WTC11 (cell line): ENCODE results near the gene B3GLCT. TPM values are rescaled to one million over a fixed set of nuclear protein-coding genes. Genes with fewer than 3 reads are reported as not detected.

Experiments
- ATAC-seq: fragments of 200-7000 bp; cut with Tn5 transposase; 2 replicates; pipeline ENCODE4 v1.10.0; 2021; ENCODE audit warnings: mild to moderate bottlenecking, moderate library complexity
- CTCF ChIA-PET: fragments of 300-600 bp; sonication (Branson Sonifier 250); formaldehyde crosslinking; loops from one replicate; lab custom pipeline; 2021; ENCODE audit warnings: antibody characterized with exemption; lab: Charles Lee
- POLR2A ChIA-PET: fragments of 350-600 bp; sonication (Branson Sonifier 250); formaldehyde crosslinking; loops from one replicate; lab custom pipeline; 2021; ENCODE audit warnings: antibody characterized with exemption; lab: Charles Lee
- DNase-seq: peaks from one replicate; pipeline ENCODE4 v3.0.0; 2021; ENCODE audit warnings: low spot score
- H3K27ac Mint-ChIP-seq: 2 replicates; pipeline ENCODE4 v1.8.0; 2021; ENCODE audit warnings: mixed read lengths
- H3K27me3 Mint-ChIP-seq: 2 replicates; pipeline ENCODE4 v1.8.0; 2021; ENCODE audit warnings: low read depth, mild to moderate bottlenecking, moderate library complexity, mixed read lengths
- H3K36me3 Mint-ChIP-seq: 2 replicates; pipeline ENCODE4 v1.8.0; 2021; ENCODE audit warnings: mixed read lengths
- H3K4me1 Mint-ChIP-seq: 2 replicates; pipeline ENCODE4 v1.8.0; 2022; ENCODE audit warnings: mixed read lengths
- H3K4me3 Mint-ChIP-seq: 2 replicates; pipeline ENCODE4 v1.8.0; 2021; ENCODE audit warnings: mild to moderate bottlenecking, moderate library complexity, mixed read lengths
- H3K9me3 Mint-ChIP-seq: 2 replicates; pipeline ENCODE4 v1.8.0; 2021; ENCODE audit warnings: mixed read lengths
- ELF4 ChIP-seq: sonication (generic); formaldehyde crosslinking; IDR thresholded peaks from 2 replicates; pipeline ENCODE4 v1.8.1; 2022; ENCODE audit warnings: low read depth, mild to moderate bottlenecking, moderate library complexity, missing genetic modification reagents
- EMX1 ChIP-seq: fragments of 250-450 bp; sonication (Bioruptor Pico); IDR thresholded peaks from 2 replicates; pipeline ENCODE4 v1.8.0; 2021; ENCODE audit warnings: mild to moderate bottlenecking
- FOXJ3 ChIP-seq: sonication (generic); formaldehyde crosslinking; IDR thresholded peaks from 2 replicates; pipeline ENCODE4 v1.9.0; 2021; ENCODE audit warnings: missing genetic modification reagents, mild to moderate bottlenecking, borderline replicate concordance
- FOXK1 ChIP-seq: sonication (generic); formaldehyde crosslinking; IDR thresholded peaks from 2 replicates; pipeline ENCODE4 v1.8.0; 2022; ENCODE audit warnings: mild to moderate bottlenecking, moderate library complexity, missing genetic modification reagents
- GABPB1 ChIP-seq: sonication (generic); formaldehyde crosslinking; IDR thresholded peaks from 2 replicates; pipeline ENCODE4 v1.8.1; 2023; ENCODE audit warnings: mild to moderate bottlenecking, missing genetic modification reagents
- GTF2I ChIP-seq: fragments of 250-450 bp; sonication (Bioruptor Pico); conservative IDR thresholded peaks from 2 replicates; pipeline ENCODE4 v1.4.0; 2021; ENCODE audit warnings: mild to moderate bottlenecking
- IRF2 ChIP-seq: sonication (generic); formaldehyde crosslinking; IDR thresholded peaks from 2 replicates; pipeline ENCODE4 v1.8.0; 2022; ENCODE audit warnings: low read depth, missing genetic modification reagents, borderline replicate concordance
- NFYB ChIP-seq: sonication (generic); formaldehyde crosslinking; conservative IDR thresholded peaks from 2 replicates; pipeline ENCODE4 v1.8.0; 2022; ENCODE audit warnings: low read depth, missing genetic modification reagents
- NR3C1 ChIP-seq: sonication (generic); formaldehyde crosslinking; conservative IDR thresholded peaks from 2 replicates; pipeline ENCODE4 v1.8.1; 2023; ENCODE audit warnings: low read depth, mild to moderate bottlenecking, missing genetic modification reagents
- OVOL2 ChIP-seq: fragments of 250-450 bp; sonication (Bioruptor Pico); IDR thresholded peaks from 2 replicates; pipeline ENCODE4 v1.9.0; 2021; ENCODE audit warnings: mild to moderate bottlenecking, borderline replicate concordance
- PRRX2 ChIP-seq: fragments of 250-450 bp; sonication (Bioruptor Pico); IDR thresholded peaks from 2 replicates; pipeline ENCODE4 v1.8.0; 2021; ENCODE audit warnings: mild to moderate bottlenecking
- TEAD4 ChIP-seq: sonication (generic); formaldehyde crosslinking; IDR thresholded peaks from 2 replicates; pipeline ENCODE4 v1.8.0; 2022; ENCODE audit warnings: mild to moderate bottlenecking, missing genetic modification reagents
- ZNF138 ChIP-seq: sonication (generic); formaldehyde crosslinking; conservative IDR thresholded peaks from 2 replicates; pipeline ENCODE4 v1.8.1; 2022; ENCODE audit warnings: mild to moderate bottlenecking, moderate library complexity, missing genetic modification reagents
- ZNF232 ChIP-seq: sonication (generic); formaldehyde crosslinking; IDR thresholded peaks from 2 replicates; pipeline ENCODE4 v1.8.0; 2022; ENCODE audit warnings: mild to moderate bottlenecking, missing genetic modification reagents
- ZNF416 ChIP-seq: fragments of 250-450 bp; sonication (Bioruptor Pico); IDR thresholded peaks from 2 replicates; pipeline ENCODE4 v1.9.0; 2021; ENCODE audit warnings: mild to moderate bottlenecking, inconsistent platforms
- total RNA-seq: library from RNA; stranded (reverse); gene quantifications from 3 replicates; pipeline ENCODE4 v1.2.3, GENCODE V29; 2021
- TF ChIP-seq, protein P1 (sequence below): sonication (generic); formaldehyde crosslinking; IDR thresholded peaks from 2 replicates; pipeline ENCODE4 v1.8.1; 2023; ENCODE audit warnings: mild to moderate bottlenecking, missing genetic modification reagents
- TF ChIP-seq, protein P2 (sequence below): fragments of 250-450 bp; sonication (Bioruptor Pico); IDR thresholded peaks from 2 replicates; pipeline ENCODE4 v1.9.0; 2021; ENCODE audit warnings: moderate library complexity, mild to moderate bottlenecking, inconsistent platforms, borderline replicate concordance
- TF ChIP-seq, protein P3 (sequence below): sonication (generic); formaldehyde crosslinking; IDR thresholded peaks from 2 replicates; pipeline ENCODE4 v1.8.1; 2022; ENCODE audit warnings: missing genetic modification reagents, borderline replicate concordance
- TF ChIP-seq, protein P4 (sequence below): sonication (generic); formaldehyde crosslinking; IDR thresholded peaks from 2 replicates; pipeline ENCODE4 v1.8.1; 2023; ENCODE audit warnings: mild to moderate bottlenecking, missing genetic modification reagents, borderline replicate concordance
- TF ChIP-seq, protein P5 (sequence below): sonication (generic); formaldehyde crosslinking; IDR thresholded peaks from 2 replicates; pipeline ENCODE4 v1.8.1; 2022; ENCODE audit warnings: low read depth, mild to moderate bottlenecking, moderate library complexity, missing genetic modification reagents, borderline replicate concordance
- TF ChIP-seq, protein P6 (sequence below): sonication (generic); formaldehyde crosslinking; IDR thresholded peaks from 2 replicates; pipeline ENCODE4 v1.8.1; 2022; ENCODE audit warnings: low read depth, missing genetic modification reagents, borderline replicate concordance
- TF ChIP-seq, protein P7 (sequence below): sonication (generic); formaldehyde crosslinking; IDR thresholded peaks from 2 replicates; pipeline ENCODE4 v1.8.0; 2022; ENCODE audit warnings: mild to moderate bottlenecking, missing genetic modification reagents

B3GLCT gene
- total RNA-seq, 1 experiment from 2014 or later, result 2.4 TPM

DNA sequence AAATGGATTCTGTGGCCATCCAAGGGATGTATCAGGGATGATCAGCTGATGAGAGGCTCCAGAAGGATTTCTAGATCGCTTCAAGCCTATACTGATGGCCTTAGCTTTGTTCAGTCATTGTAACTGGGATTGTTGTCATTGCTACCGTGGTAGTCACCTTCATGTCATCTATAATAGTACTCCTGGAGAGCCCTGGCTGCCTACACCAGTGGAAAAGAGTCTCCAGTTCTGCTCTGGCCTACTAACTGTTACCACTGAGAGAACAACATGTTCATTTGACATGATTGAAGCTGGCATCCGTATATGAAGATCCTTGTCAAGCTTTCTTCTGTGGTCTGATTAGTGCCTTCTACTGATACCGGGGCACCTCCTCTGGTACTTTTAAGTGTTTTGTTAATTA is 131.3 kb downstream of the B3GLCT start (continued):
- TF ChIP-seq, protein P1, sequence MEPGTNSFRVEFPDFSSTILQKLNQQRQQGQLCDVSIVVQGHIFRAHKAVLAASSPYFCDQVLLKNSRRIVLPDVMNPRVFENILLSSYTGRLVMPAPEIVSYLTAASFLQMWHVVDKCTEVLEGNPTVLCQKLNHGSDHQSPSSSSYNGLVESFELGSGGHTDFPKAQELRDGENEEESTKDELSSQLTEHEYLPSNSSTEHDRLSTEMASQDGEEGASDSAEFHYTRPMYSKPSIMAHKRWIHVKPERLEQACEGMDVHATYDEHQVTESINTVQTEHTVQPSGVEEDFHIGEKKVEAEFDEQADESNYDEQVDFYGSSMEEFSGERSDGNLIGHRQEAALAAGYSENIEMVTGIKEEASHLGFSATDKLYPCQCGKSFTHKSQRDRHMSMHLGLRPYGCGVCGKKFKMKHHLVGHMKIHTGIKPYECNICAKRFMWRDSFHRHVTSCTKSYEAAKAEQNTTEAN (CRISPR knock-in tag), result no peak
- TF ChIP-seq, protein P2, sequence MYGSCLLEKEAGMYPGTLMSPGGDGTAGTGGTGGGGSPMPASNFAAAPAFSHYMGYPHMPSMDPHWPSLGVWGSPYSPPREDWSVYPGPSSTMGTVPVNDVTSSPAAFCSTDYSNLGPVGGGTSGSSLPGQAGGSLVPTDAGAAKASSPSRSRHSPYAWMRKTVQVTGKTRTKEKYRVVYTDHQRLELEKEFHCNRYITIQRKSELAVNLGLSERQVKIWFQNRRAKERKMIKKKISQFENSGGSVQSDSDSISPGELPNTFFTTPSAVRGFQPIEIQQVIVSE (CRISPR knock-in tag), result no peak
- TF ChIP-seq, protein P3, sequence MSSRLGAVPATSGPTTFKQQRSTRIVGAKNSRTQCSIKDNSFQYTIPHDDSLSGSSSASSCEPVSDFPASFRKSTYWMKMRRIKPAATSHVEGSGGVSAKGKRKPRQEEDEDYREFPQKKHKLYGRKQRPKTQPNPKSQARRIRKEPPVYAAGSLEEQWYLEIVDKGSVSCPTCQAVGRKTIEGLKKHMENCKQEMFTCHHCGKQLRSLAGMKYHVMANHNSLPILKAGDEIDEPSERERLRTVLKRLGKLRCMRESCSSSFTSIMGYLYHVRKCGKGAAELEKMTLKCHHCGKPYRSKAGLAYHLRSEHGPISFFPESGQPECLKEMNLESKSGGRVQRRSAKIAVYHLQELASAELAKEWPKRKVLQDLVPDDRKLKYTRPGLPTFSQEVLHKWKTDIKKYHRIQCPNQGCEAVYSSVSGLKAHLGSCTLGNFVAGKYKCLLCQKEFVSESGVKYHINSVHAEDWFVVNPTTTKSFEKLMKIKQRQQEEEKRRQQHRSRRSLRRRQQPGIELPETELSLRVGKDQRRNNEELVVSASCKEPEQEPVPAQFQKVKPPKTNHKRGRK, result no peak
- no peak for TF ChIP-seq FOXK1

DNA sequence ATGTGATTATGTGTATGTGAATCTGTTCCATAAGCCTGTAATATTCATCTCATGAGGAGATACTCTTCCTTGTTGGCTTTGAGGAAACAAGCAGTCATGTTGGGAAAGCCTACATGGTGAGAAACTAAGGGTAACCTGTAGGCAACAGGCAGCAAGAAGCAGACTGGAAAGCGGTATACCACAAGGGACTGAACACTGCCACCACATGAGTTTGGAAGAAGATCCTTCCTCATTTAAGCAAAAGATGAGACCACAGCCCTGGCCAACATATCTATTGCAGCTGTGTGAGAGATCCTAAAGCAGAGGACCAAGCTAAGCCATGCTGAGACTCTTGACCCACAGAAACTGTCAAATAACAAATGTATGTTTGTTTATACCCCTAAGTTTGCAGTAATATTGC is 134.8 kb downstream of the B3GLCT start:
- no peak for TF ChIP-seq GABPB1 (CRISPR knock-in tag)
- TF ChIP-seq, protein P1 (CRISPR knock-in tag), result no peak
- TF ChIP-seq, protein P4, sequence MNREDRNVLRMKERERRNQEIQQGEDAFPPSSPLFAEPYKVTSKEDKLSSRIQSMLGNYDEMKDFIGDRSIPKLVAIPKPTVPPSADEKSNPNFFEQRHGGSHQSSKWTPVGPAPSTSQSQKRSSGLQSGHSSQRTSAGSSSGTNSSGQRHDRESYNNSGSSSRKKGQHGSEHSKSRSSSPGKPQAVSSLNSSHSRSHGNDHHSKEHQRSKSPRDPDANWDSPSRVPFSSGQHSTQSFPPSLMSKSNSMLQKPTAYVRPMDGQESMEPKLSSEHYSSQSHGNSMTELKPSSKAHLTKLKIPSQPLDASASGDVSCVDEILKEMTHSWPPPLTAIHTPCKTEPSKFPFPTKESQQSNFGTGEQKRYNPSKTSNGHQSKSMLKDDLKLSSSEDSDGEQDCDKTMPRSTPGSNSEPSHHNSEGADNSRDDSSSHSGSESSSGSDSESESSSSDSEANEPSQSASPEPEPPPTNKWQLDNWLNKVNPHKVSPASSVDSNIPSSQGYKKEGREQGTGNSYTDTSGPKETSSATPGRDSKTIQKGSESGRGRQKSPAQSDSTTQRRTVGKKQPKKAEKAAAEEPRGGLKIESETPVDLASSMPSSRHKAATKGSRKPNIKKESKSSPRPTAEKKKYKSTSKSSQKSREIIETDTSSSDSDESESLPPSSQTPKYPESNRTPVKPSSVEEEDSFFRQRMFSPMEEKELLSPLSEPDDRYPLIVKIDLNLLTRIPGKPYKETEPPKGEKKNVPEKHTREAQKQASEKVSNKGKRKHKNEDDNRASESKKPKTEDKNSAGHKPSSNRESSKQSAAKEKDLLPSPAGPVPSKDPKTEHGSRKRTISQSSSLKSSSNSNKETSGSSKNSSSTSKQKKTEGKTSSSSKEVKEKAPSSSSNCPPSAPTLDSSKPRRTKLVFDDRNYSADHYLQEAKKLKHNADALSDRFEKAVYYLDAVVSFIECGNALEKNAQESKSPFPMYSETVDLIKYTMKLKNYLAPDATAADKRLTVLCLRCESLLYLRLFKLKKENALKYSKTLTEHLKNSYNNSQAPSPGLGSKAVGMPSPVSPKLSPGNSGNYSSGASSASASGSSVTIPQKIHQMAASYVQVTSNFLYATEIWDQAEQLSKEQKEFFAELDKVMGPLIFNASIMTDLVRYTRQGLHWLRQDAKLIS, result no peak
- TF ChIP-seq EMX1 (CRISPR knock-in tag), result no peak
- no peak for TF ChIP-seq FOXJ3 (CRISPR knock-in tag)
- TF ChIP-seq GTF2I (CRISPR knock-in tag), result no peak
- TF ChIP-seq, protein P5, sequence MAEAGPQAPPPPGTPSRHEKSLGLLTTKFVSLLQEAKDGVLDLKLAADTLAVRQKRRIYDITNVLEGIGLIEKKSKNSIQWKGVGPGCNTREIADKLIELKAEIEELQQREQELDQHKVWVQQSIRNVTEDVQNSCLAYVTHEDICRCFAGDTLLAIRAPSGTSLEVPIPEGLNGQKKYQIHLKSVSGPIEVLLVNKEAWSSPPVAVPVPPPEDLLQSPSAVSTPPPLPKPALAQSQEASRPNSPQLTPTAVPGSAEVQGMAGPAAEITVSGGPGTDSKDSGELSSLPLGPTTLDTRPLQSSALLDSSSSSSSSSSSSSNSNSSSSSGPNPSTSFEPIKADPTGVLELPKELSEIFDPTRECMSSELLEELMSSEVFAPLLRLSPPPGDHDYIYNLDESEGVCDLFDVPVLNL, result no peak
- no peak for TF ChIP-seq PRRX2 (CRISPR knock-in tag)
- TF ChIP-seq OVOL2 (CRISPR knock-in tag), result no peak
- no peak for TF ChIP-seq ZNF232 (CRISPR knock-in tag)
- TF ChIP-seq, protein P6, sequence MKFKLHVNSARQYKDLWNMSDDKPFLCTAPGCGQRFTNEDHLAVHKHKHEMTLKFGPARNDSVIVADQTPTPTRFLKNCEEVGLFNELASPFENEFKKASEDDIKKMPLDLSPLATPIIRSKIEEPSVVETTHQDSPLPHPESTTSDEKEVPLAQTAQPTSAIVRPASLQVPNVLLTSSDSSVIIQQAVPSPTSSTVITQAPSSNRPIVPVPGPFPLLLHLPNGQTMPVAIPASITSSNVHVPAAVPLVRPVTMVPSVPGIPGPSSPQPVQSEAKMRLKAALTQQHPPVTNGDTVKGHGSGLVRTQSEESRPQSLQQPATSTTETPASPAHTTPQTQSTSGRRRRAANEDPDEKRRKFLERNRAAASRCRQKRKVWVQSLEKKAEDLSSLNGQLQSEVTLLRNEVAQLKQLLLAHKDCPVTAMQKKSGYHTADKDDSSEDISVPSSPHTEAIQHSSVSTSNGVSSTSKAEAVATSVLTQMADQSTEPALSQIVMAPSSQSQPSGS (CRISPR knock-in tag), result no peak
- no peak for TF ChIP-seq NFYB (CRISPR knock-in tag)
- TF ChIP-seq ZNF138 (CRISPR knock-in tag), result no peak
- TF ChIP-seq, protein P7, sequence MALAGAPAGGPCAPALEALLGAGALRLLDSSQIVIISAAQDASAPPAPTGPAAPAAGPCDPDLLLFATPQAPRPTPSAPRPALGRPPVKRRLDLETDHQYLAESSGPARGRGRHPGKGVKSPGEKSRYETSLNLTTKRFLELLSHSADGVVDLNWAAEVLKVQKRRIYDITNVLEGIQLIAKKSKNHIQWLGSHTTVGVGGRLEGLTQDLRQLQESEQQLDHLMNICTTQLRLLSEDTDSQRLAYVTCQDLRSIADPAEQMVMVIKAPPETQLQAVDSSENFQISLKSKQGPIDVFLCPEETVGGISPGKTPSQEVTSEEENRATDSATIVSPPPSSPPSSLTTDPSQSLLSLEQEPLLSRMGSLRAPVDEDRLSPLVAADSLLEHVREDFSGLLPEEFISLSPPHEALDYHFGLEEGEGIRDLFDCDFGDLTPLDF (CRISPR knock-in tag), result no peak
- TF ChIP-seq ELF4, result no peak
- TF ChIP-seq TEAD4 (CRISPR knock-in tag), result no peak
- no peak for TF ChIP-seq NR3C1
- no peak for TF ChIP-seq IRF2
- no peak for TF ChIP-seq ZNF416 (CRISPR knock-in tag)
- H3K27ac Mint-ChIP-seq, result no peak overlapping the region
- peaks cover 29% of the 10 kb centered on the region for H3K36me3 Mint-ChIP-seq
- ChIA-PET POLR2A (no interaction called here), CTCF (no interaction called here)
- H3K4me3 Mint-ChIP-seq, result no peak overlapping the region
- H3K4me1 Mint-ChIP-seq, result peaks cover under 1% of the 10 kb centered on the region; the same call in 1 of the 2 replicates
- peaks cover 7% of the 10 kb centered on the region; the same call in 1 of the 2 replicates for H3K27me3 Mint-ChIP-seq
- ATAC-seq, result no peak
- no peak for DNase-seq
- peaks cover 41% of the 10 kb centered on the region for H3K9me3 Mint-ChIP-seq
